BLaER1 (cell line): ENCODE data around the gene FMO3.

Experiments
- H3K27ac ChIP-seq: shearing (Covaris generic); formaldehyde crosslinking; 2 replicates; pipeline ENCODE4 v1.8.1; 2022
- H3K27me3 ChIP-seq: shearing (Covaris generic); formaldehyde crosslinking; 2 replicates; pipeline ENCODE4 v1.8.1; 2022
- H3K36me3 ChIP-seq: shearing (Covaris generic); formaldehyde crosslinking; 2 replicates; pipeline ENCODE4 v1.8.1; 2022
- H3K4me1 ChIP-seq: shearing (Covaris generic); formaldehyde crosslinking; 2 replicates; pipeline ENCODE4 v1.8.1; 2022
- H3K4me2 ChIP-seq: shearing (Covaris generic); formaldehyde crosslinking; 2 replicates; pipeline ENCODE4 v1.8.1; 2022
- H3K4me3 ChIP-seq: shearing (Covaris generic); formaldehyde crosslinking; 2 replicates; pipeline ENCODE4 v1.8.1; 2022
- H3K9ac ChIP-seq: shearing (Covaris generic); formaldehyde crosslinking; 2 replicates; pipeline ENCODE4 v1.8.1; 2022
- H3K9me3 ChIP-seq: shearing (Covaris generic); formaldehyde crosslinking; 2 replicates; pipeline ENCODE4 v1.8.1; 2022
- H4K20me1 ChIP-seq: shearing (Covaris generic); formaldehyde crosslinking; 2 replicates; pipeline ENCODE4 v1.8.1; 2022
- Cebpa-rat ChIP-seq: shearing (Covaris generic); IDR thresholded peaks from 2 replicates; pipeline ENCODE4 v1.8.1; 2022

Gene FMO3

GRCh38 chr1:171150156-171150555, 59.5 kb downstream of the FMO3 start:
- TF ChIP-seq Cebpa-rat = no peak
- Histone ChIP-seq H3K4me3 (no peak overlapping the region), H3K9me3 (no peaks in the 10 kb centered on the region), H3K4me2 (no peak overlapping the region), H3K27ac (no peak overlapping the region), H4K20me1 (no peaks in the 10 kb centered on the region), H3K4me1 (no peaks in the 10 kb centered on the region), H3K36me3 (no peaks in the 10 kb centered on the region), H3K9ac (no peak overlapping the region), H3K27me3 (no peaks in the 10 kb centered on the region)

GRCh38 chr1:171152549-171152948, 61.8 kb downstream of the FMO3 start:
- no peaks in the 10 kb centered on the region for H3K9me3 ChIP-seq
- no peak overlapping the region for H3K4me3 ChIP-seq
- H3K27me3 ChIP-seq = no peaks in the 10 kb centered on the region
- no peaks in the 10 kb centered on the region for H3K4me1 ChIP-seq
- TF ChIP-seq Cebpa-rat = no peak
- H3K4me2 ChIP-seq = no peak overlapping the region
- H4K20me1 ChIP-seq = no peaks in the 10 kb centered on the region
- H3K27ac ChIP-seq = no peak overlapping the region
- H3K9ac ChIP-seq = no peak overlapping the region
- no peaks in the 10 kb centered on the region for H3K36me3 ChIP-seq

- TF ChIP-seq Cebpa-rat = no peak
- Histone ChIP-seq H3K4me1 (no peaks in the 10 kb centered on the region), H3K27ac (no peak overlapping the region), H3K9me3 (peaks cover 7% of the 10 kb centered on the region; the same call in 1 of the 2 replicates), H3K9ac (no peak overlapping the region), H3K4me3 (no peak overlapping the region), H3K36me3 (no peaks in the 10 kb centered on the region), H3K27me3 (no peaks in the 10 kb centered on the region), H4K20me1 (no peaks in the 10 kb centered on the region), H3K4me2 (no peak overlapping the region)
Measured at GRCh38 chr1:171155484-171155883, 64.8 kb downstream of the FMO3 start.

- H3K27me3 ChIP-seq = no peaks in the 10 kb centered on the region
- peaks cover 7% of the 10 kb centered on the region; the same call in 1 of the 2 replicates for H3K9me3 ChIP-seq
- TF ChIP-seq Cebpa-rat = no peak
- H3K9ac ChIP-seq = no peak overlapping the region
- H3K36me3 ChIP-seq = no peaks in the 10 kb centered on the region
- H4K20me1 ChIP-seq = no peaks in the 10 kb centered on the region
- H3K4me1 ChIP-seq = no peaks in the 10 kb centered on the region
- no peak overlapping the region for H3K4me3 ChIP-seq
- H3K27ac ChIP-seq = no peak overlapping the region
- no peak overlapping the region for H3K4me2 ChIP-seq
Measured at GRCh38 chr1:171158096-171158495, 67.4 kb downstream of the FMO3 start.

- H3K9me3 ChIP-seq = peaks cover 7% of the 10 kb centered on the region; the same call in 1 of the 2 replicates
- no peak overlapping the region for H3K4me2 ChIP-seq
- H4K20me1 ChIP-seq = no peaks in the 10 kb centered on the region
- H3K27me3 ChIP-seq = no peaks in the 10 kb centered on the region
- no peaks in the 10 kb centered on the region for H3K4me1 ChIP-seq
- H3K27ac ChIP-seq = no peak overlapping the region
- no peaks in the 10 kb centered on the region for H3K36me3 ChIP-seq
- TF ChIP-seq Cebpa-rat = no peak
- H3K9ac ChIP-seq = no peak overlapping the region
- H3K4me3 ChIP-seq = no peak overlapping the region
Measured at GRCh38 chr1:171158551-171158950, 67.8 kb downstream of the FMO3 start.

- no peaks in the 10 kb centered on the region for H3K4me1 ChIP-seq
- no peaks in the 10 kb centered on the region for H3K27me3 ChIP-seq
- H3K27ac ChIP-seq = no peak overlapping the region
- no peak overlapping the region for H3K4me3 ChIP-seq
- H4K20me1 ChIP-seq = no peaks in the 10 kb centered on the region
- H3K9me3 ChIP-seq = peaks cover 7% of the 10 kb centered on the region; the same call in 1 of the 2 replicates
- no peak for TF ChIP-seq Cebpa-rat
- H3K9ac ChIP-seq = no peak overlapping the region
- no peak overlapping the region for H3K4me2 ChIP-seq
- H3K36me3 ChIP-seq = no peaks in the 10 kb centered on the region
Measured at GRCh38 chr1:171159148-171159547, 68.4 kb downstream of the FMO3 start.

- TF ChIP-seq Cebpa-rat = no peak
- no peaks in the 10 kb centered on the region for H3K36me3 ChIP-seq
- H3K4me2 ChIP-seq = no peak overlapping the region
- no peaks in the 10 kb centered on the region for H4K20me1 ChIP-seq
- no peak overlapping the region for H3K9ac ChIP-seq
- no peaks in the 10 kb centered on the region for H3K4me1 ChIP-seq
- no peaks in the 10 kb centered on the region for H3K27me3 ChIP-seq
- no peak overlapping the region for H3K27ac ChIP-seq
- no peak overlapping the region for H3K4me3 ChIP-seq
- peaks cover 7% of the 10 kb centered on the region; the same call in 1 of the 2 replicates for H3K9me3 ChIP-seq
Measured at GRCh38 chr1:171160211-171160610, 69.5 kb downstream of the FMO3 start.

- H3K9me3 ChIP-seq = peaks cover 7% of the 10 kb centered on the region; the same call in 1 of the 2 replicates
- no peaks in the 10 kb centered on the region for H3K36me3 ChIP-seq
- TF ChIP-seq Cebpa-rat = no peak
- H3K4me2 ChIP-seq = no peak overlapping the region
- no peaks in the 10 kb centered on the region for H3K4me1 ChIP-seq
- no peaks in the 10 kb centered on the region for H4K20me1 ChIP-seq
- H3K27me3 ChIP-seq = no peaks in the 10 kb centered on the region
- H3K9ac ChIP-seq = no peak overlapping the region
- H3K27ac ChIP-seq = no peak overlapping the region
- no peak overlapping the region for H3K4me3 ChIP-seq
Measured at GRCh38 chr1:171160639-171161354, 70.1 kb downstream of the FMO3 start.

- Histone ChIP-seq H3K9me3 (peaks cover 7% of the 10 kb centered on the region; the same call in 1 of the 2 replicates), H3K4me1 (no peaks in the 10 kb centered on the region), H3K9ac (no peak overlapping the region), H3K27me3 (no peaks in the 10 kb centered on the region), H3K4me2 (no peak overlapping the region), H3K27ac (no peak overlapping the region), H3K4me3 (no peak overlapping the region), H4K20me1 (no peaks in the 10 kb centered on the region), H3K36me3 (no peaks in the 10 kb centered on the region)
- no peak for TF ChIP-seq Cebpa-rat
Measured at GRCh38 chr1:171161431-171161830, 70.7 kb downstream of the FMO3 start.

- Histone ChIP-seq H3K27ac (no peak overlapping the region), H3K9me3 (peaks cover 7% of the 10 kb centered on the region), H3K27me3 (no peaks in the 10 kb centered on the region), H3K4me1 (peaks cover 11% of the 10 kb centered on the region), H3K9ac (no peak overlapping the region), H3K4me2 (no peak overlapping the region), H3K36me3 (no peaks in the 10 kb centered on the region), H4K20me1 (no peaks in the 10 kb centered on the region), H3K4me3 (no peak overlapping the region)
- TF ChIP-seq Cebpa-rat = no peak
Measured at GRCh38 chr1:171166361-171166760, 75.7 kb downstream of the FMO3 start.
